NCI-H187 (cell line): ENCODE measurements around the gene CORT.
"Not testable (repeated sequence)": the region's sequence is repeated elsewhere in the genome, so short reads cannot be mapped to it uniquely, and the experiment has no call there.

ENCODE experiments used
- DNase-seq, 2 experiments: peaks; one replicate each; lab custom pipeline; 2025; lab: John Stamatoyannopoulos, UW

Gene CORT

GRCh38 chr1:10449751-10450150, at the start of gene CORT:
CORT (plus strand) TSS chr1:10450031; CDS start chr1:10450224, 193 bp downstream.
- no peak for DNase-seq

- no peak for DNase-seq
Observed at GRCh38 chr1:10401281-10401680, 48.5 kb upstream of the CORT start.

GRCh38 chr1:10402729-10403274, 47.0 kb upstream of the CORT start:
- DNase-seq: no peak

DNA sequence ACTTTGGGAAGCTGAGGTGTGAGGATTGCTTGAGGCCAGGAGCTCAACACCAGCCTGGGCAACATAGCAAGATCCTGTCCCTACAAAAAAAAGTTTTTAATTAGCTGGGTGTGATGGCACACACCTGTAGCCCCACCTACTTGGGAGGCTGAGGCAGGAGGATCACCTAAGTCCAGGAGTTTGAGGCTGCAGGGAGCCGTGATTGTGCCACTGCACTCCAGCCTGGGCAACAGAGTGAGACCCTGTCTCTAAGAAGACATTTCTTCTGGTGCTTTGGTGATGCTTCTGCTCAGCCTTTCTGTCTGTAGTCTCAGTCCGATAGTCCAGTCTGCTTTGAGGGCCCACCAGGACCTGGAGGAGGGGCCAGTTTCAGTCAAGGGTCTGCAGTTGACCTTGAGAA, 42.6 kb upstream of the CORT start:
- no peak for DNase-seq

- DNase-seq: no peak
Observed at GRCh38 chr1:10415211-10415930, 34.5 kb upstream of the CORT start.

DNA sequence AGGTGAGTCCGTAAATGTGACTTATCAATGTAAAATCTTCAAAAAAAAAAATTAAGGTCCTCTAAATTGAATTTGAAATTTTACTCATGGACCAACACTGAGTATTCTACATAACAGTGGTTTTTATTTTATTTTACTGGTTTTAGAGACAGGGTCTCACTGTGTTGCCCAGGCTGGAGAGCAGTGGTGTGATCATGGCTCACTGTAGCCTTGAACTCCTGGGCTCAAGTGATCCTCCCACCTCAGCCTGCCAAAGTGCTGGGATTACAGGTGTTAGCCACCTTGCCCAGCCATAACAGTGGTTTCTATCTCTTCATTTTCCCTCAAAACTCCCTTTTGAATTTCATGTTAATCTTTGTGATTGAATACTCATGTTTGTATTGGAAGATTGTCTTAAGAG, 33.9 kb upstream of the CORT start:
- not testable (repeated sequence) for DNase-seq

- not testable (repeated sequence) for DNase-seq
Observed at GRCh38 chr1:10418741-10419140, 31.1 kb upstream of the CORT start.

DNA sequence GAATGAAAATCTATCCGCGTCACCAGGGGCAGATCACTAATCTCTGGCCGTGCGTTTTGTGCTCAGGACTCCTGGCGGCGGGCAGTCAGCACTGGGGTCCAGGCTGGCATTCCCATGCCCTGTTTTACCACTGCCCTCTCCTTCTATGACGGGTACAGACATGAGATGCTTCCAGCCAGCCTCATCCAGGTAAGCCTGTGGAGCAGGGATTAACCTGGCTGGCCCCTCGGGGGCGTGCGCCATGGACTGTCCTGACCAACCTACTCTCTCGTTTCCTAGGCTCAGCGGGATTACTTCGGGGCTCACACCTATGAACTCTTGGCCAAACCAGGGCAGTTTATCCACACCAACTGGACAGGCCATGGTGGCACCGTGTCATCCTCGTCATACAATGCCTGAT, 30.5 kb upstream of the CORT start:
- no peak for DNase-seq

- DNase-seq: no peak
Observed at GRCh38 chr1:10421637-10422036, 28.2 kb upstream of the CORT start.

DNA sequence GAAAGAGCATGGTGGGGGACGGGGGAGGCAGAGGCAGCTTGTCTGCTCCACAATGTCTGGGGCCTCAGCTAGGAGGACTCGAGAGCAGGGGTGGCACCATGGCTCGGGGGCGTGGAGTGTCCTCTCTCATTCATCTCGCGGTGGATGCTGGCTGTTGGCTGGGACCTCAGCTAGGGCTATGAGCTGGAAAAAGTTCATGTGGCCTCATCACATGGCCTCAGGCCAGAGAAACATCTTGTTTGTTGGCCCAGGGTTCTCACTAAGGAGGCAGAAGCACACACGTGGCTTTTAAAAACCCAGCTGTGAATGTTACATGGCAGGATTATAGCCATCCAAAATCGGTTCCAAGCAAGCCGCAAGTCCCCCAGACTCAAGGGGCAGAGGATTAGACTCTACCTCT, 25.8 kb upstream of the CORT start:
- no peak for DNase-seq

- DNase-seq: no peak
Observed at GRCh38 chr1:10424651-10425050, 25.2 kb upstream of the CORT start.

- not testable (repeated sequence) for DNase-seq
Observed at GRCh38 chr1:10425826-10426534, 23.9 kb upstream of the CORT start.

DNA sequence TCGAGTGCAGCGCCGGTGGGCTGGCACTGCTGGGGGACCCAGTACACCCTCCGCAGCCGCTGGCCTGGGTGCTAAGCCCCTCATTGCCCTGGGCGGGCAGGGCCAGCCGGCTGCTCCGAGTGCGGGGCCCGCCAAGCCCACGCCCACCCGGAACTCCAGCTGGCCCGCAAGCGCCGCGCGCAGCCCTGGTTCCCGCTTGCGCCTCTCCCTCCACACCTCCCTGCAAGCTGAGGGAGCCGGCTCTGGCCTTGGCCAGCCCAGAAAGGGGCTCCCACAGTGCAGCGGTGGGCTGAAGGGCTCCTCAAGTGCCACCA, 23.3 kb upstream of the CORT start:
- not testable (repeated sequence) for DNase-seq

- no peak for DNase-seq
Observed at GRCh38 chr1:10428984-10429383, 20.8 kb upstream of the CORT start.

DNA sequence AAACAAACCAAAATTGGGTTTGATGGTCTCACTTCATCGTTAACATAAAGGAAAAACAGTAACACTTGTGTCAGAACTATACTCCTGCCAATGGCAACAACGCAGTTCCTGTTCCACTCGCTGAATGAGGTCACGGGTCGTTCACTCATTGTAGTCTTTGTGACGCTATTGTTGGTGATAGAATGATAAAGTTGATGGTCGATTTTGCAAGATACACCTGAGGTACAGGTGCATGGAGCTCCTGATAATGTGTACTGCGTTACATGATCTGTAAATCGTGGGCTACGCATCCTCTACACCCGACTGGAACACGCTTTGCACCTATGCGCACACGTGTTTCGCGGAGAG, 20.0 kb upstream of the CORT start:
- DNase-seq: no peak

DNA sequence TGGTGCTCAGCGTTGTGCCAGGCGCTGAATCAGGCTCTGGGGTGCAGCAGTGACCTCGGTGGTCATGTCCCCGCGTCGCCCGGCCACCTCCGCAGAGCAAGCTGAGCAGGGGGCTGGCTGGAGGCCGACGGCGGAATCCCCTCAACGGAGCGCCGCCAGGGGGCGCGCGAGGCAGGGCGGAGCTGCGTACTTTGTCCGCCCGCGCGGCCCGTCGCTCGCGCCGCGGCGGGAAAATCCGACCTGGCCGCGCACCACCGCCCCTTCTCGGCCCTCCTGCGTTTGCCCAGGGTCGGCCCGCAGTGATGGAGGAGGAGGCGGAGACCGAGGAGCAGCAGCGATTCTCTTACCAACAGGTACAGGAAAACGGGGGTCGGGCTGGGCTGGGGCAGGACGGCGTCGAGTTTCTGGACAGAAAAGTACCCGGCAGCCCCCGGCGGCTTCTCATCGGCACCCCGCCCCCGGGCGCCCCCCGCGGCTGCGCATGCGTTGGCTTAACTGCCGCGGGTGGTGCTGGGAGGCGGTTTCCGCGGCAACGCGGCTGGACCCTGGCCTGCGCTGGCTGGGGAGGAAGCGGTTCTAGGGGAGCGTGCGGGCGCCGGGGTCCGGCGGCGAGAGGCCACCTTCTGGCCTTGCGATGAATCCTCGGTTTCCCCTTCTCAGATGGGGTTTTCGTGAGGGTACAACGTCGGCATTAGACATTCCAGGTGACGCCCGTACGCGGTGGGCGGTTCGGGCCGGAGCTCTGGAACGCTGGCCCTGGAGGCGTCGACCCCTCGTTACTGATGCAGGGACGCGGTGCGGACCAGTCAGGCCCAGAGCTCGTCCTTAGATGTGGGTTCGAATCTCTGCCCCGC, 19.4 kb upstream of the CORT start, which contains the start of gene CENPS:
CENPS (plus strand) TSS at position 218 of the 854 bp plus-strand sequence; CDS start at position 303, 85 bp downstream.
- peak; percentile 80 to 88 for DNase-seq

GRCh38 chr1:10431070-10431730, 18.6 kb upstream of the CORT start:
- no peak for DNase-seq

GRCh38 chr1:10432910-10433700, 16.7 kb upstream of the CORT start:
- DNase-seq: no peak

DNA sequence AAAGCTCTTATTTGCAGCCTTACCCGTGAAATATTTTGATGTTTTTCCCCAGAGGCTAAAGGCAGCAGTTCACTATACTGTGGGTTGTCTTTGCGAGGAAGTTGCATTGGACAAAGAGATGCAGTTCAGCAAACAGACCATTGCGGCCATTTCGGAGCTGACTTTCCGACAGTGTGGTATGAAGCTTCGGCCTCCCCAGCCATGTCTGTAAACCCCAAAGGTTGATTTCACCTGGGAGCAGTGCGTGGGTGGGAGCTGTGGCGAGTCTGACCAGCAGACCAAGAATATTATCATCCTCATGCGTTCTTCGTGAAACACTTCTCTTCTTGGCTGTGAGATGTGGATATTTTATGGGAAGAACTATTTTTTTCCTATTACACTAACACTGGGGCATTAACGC, 16.0 kb upstream of the CORT start:
- no peak for DNase-seq

- DNase-seq: no peak
Observed at GRCh38 chr1:10434590-10434989, 15.2 kb upstream of the CORT start.

DNA sequence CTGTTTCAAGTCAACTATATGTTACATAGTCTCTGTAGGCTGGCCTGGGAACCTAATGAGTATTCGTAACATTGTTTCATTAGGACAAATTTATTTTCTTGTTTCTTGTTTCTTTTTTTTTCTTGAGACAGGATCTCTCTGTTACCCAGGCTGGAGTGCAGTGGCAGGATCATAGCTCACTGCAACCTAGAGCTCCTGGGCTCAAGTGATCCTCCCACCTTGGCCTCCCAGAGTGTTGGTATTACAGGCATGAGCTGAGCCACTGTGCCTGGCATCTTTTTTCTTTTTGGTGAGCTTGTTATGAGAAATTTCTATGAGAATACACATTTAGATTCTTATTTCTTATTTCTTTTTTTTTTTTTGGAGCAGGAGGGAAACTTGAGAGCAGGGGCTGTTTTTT, 12.8 kb upstream of the CORT start:
- DNase-seq: no peak
